ENCODE measurements around the gene CTNNA2. TPM values are rescaled to one million over a fixed set of nuclear protein-coding genes. Genes with fewer than 3 reads are reported as not detected.

The CTNNA2 gene
- total RNA-seq, 1 experiment from 2014 or later, result not detected

DNA sequence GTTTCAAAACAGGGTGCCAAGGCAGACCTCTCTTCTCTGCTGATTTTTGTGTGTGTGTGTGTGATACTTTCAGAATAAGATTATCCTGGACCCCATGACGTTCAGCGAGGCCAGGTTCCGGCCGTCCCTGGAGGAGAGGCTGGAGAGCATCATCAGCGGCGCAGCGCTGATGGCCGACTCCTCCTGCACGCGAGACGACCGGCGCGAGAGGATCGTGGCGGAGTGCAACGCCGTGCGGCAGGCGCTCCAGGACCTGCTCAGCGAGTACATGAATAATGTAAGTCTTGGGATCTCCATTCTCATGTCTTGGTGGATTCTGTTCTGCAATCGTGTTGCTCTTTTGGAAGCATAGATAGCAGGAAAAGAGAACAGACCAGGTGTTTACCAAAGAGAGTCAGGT, 396.7 kb downstream of the CTNNA2 start:
- Histone ChIP-seq H3K4me2 (no peak overlapping the region), H3K9me2 (ENCODE audit: insufficient read depth) (no peaks in the 10 kb centered on the region), H2AFZ (no peak overlapping the region), H3F3A (ENCODE audit: insufficient read depth, low read depth) (no peaks in the 10 kb centered on the region), H3K4me1 (replicated peaks; ENCODE audit: insufficient read depth) (no peaks in the 10 kb centered on the region), H3K4me3 (no peak overlapping the region), H3K27me3 (ENCODE audit: insufficient read depth, low read depth) (peaks cover 5% of the 10 kb centered on the region; the same call in 1 of the 2 replicates), H3K36me3 (ENCODE audit: low read depth) (no peaks in the 10 kb centered on the region), H4K20me1 (ENCODE audit: insufficient read depth) (no peaks in the 10 kb centered on the region), H3K27ac (no peak overlapping the region), H3K79me2 (ENCODE audit: low read depth) (no peaks in the 10 kb centered on the region), H3K9me3 (ENCODE audit: insufficient read depth, low read depth) (no peaks in the 10 kb centered on the region)
- CTCF ChIA-PET, result no interaction called here
- intact Hi-C loops (cut with micrococcal nuclease; ENCODE audit: unreplicated experiment), result no loop called here
- no peak for DNase-seq
- TF ChIP-seq, protein P1, sequence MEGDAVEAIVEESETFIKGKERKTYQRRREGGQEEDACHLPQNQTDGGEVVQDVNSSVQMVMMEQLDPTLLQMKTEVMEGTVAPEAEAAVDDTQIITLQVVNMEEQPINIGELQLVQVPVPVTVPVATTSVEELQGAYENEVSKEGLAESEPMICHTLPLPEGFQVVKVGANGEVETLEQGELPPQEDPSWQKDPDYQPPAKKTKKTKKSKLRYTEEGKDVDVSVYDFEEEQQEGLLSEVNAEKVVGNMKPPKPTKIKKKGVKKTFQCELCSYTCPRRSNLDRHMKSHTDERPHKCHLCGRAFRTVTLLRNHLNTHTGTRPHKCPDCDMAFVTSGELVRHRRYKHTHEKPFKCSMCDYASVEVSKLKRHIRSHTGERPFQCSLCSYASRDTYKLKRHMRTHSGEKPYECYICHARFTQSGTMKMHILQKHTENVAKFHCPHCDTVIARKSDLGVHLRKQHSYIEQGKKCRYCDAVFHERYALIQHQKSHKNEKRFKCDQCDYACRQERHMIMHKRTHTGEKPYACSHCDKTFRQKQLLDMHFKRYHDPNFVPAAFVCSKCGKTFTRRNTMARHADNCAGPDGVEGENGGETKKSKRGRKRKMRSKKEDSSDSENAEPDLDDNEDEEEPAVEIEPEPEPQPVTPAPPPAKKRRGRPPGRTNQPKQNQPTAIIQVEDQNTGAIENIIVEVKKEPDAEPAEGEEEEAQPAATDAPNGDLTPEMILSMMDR (conservative IDR thresholded peaks at IDR 0.05), result no peak
- no peak for TF ChIP-seq EZH2 (IDR thresholded peaks at IDR 0.05; ENCODE audit: low read depth)
- POLR2A ChIA-PET (ENCODE audit: unreplicated experiment), result no interaction called here
- no TSS peak for BruUV-seq (replicated peaks)

DNA sequence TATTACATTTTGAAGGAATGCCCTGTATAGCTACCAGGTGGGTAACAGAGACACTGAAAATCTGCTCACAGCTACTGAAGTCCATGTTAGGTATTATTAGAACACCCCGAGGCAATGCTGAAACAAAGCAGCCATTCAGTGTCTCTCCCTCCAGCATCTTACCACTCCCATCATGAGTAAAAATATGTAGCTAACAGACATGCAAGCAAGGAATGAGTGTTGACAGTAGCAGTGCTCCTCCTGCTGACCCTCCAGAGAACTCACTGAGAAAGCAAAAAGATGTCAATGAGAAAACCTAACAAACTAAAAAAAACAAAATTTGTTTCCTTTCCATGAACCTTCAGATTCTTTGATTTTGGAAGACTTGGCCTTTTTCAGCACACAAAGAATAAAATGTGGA, 397.8 kb downstream of the CTNNA2 start:
- Histone ChIP-seq H3K27me3 (ENCODE audit: insufficient read depth, low read depth) (no peaks in the 10 kb centered on the region), H3K4me1 (replicated peaks; ENCODE audit: insufficient read depth) (no peaks in the 10 kb centered on the region), H3K79me2 (ENCODE audit: low read depth) (no peaks in the 10 kb centered on the region), H3K4me3 (no peak overlapping the region), H2AFZ (no peak overlapping the region), H3K36me3 (ENCODE audit: low read depth) (no peaks in the 10 kb centered on the region), H3K4me2 (no peak overlapping the region), H3F3A (ENCODE audit: insufficient read depth, low read depth) (no peaks in the 10 kb centered on the region), H3K9me2 (ENCODE audit: insufficient read depth) (no peaks in the 10 kb centered on the region), H3K27ac (no peak overlapping the region), H3K9me3 (ENCODE audit: insufficient read depth, low read depth) (no peaks in the 10 kb centered on the region), H4K20me1 (ENCODE audit: insufficient read depth) (no peaks in the 10 kb centered on the region)
- CTCF ChIA-PET, result no interaction called here
- TF ChIP-seq EZH2 (IDR thresholded peaks at IDR 0.05; ENCODE audit: low read depth), result no peak
- TF ChIP-seq, protein P1 (conservative IDR thresholded peaks at IDR 0.05), result no peak
- POLR2A ChIA-PET (ENCODE audit: unreplicated experiment), result no interaction called here
- no peak for DNase-seq
- intact Hi-C loops (cut with micrococcal nuclease; ENCODE audit: unreplicated experiment), result no loop called here
- BruUV-seq (replicated peaks), result no TSS peak

DNA sequence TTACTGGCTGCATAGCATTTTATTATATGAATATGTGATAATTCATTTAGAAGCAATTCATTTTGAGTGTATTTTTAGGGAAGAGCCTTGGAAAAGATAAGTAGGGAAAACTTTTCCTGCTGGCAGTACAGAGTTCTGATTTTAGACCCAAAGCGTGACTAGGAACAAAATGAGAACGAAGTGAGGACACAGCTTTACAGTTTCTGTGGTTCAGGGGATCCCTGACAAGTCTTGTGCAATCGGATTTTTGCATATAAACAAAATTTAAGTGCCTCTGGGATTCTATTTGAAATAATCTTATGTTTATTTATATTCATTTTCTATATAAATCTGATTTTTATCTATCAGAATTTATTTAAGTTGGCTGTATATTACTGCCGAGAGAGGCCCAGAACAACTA, 402.6 kb downstream of the CTNNA2 start:
- Histone ChIP-seq H3K27ac (no peak overlapping the region), H3K9me2 (ENCODE audit: insufficient read depth) (no peaks in the 10 kb centered on the region), H3K4me3 (no peak overlapping the region), H3K36me3 (ENCODE audit: low read depth) (no peaks in the 10 kb centered on the region), H4K20me1 (ENCODE audit: insufficient read depth) (no peaks in the 10 kb centered on the region), H2AFZ (no peak overlapping the region), H3K4me1 (replicated peaks; ENCODE audit: insufficient read depth) (no peaks in the 10 kb centered on the region), H3K27me3 (ENCODE audit: insufficient read depth, low read depth) (peaks cover 3% of the 10 kb centered on the region; the same call in 1 of the 2 replicates), H3K9me3 (ENCODE audit: insufficient read depth, low read depth) (no peaks in the 10 kb centered on the region), H3K4me2 (no peak overlapping the region), H3F3A (ENCODE audit: insufficient read depth, low read depth) (no peaks in the 10 kb centered on the region), H3K79me2 (ENCODE audit: low read depth) (no peaks in the 10 kb centered on the region)
- BruUV-seq (replicated peaks), result no TSS peak
- CTCF ChIA-PET, result no interaction called here
- POLR2A ChIA-PET (ENCODE audit: unreplicated experiment), result no interaction called here
- DNase-seq, result no peak
- intact Hi-C loops (cut with micrococcal nuclease; ENCODE audit: unreplicated experiment), result no loop called here
- TF ChIP-seq EZH2 (IDR thresholded peaks at IDR 0.05; ENCODE audit: low read depth), result no peak
- TF ChIP-seq, protein P1 (conservative IDR thresholded peaks at IDR 0.05), result no peak

All from PC-9 (cell line).